Suppressor macrophage treated with lipopolysaccharide for 1 hour (primary cell): ENCODE results near the gene KCTD7.
A peak's percentile ranks its signal among the peaks of the same experiment; 100 is the strongest.
"Not testable (repeated sequence)": the region's sequence is repeated elsewhere in the genome, so short reads cannot be mapped to it uniquely, and the experiment has no call there.

Experiments used
- DNase-seq, 3 donors: peaks; one replicate each; pipeline ENCODE4 v3.0.0-alpha.2; 2020 to 2022

The KCTD7 gene

GRCh38 chr7:66628361-66629221, at the start of gene KCTD7:
Gene KCTD7 (plus strand): TSS chr7:66628881. CDS start chr7:66629065, 184 bp downstream.
- DNase-seq = peak; percentile 99

- not testable (repeated sequence) for DNase-seq
These were observed 48.3 kb upstream of the KCTD7 start for GRCh38 chr7:66580380-66580779.

DNA sequence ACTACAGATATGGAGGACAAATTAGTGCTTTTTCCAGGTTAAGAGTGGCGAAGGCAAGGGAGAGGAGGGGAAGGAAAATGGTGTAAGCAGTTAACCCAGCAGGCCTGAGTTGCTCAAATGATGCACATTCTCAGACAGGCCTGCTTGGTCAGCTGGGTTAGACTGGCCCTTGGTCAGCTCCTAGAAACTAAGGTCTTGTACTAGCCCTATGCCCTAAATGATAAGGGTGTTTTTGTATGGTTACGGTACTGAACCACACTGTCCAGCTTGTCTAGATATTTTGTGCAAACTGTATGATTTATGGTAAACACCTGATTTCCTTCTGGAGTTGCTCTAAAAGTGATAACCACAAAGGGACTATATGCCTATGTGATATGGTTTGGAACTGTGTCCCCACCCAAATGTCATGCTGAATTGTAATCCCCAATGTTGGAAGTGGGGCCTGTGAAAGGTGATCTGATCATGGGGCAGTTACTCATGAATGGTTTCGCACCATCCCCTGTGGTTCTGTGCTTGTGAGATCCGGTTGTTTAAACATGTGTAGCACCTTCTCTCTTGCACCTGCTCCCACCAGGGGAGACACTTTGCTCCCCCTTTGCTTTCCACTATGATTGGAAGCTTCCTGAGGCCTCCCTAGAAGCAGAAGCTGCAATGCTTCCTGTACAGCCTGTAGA, 45.7 kb upstream of the KCTD7 start:
- DNase-seq = not testable (repeated sequence)

- DNase-seq = peak; percentile 74 to 90 (median 86)
These were observed 45.1 kb upstream of the KCTD7 start for GRCh38 chr7:66583490-66584110.

- no peak for DNase-seq
These were observed 42.5 kb upstream of the KCTD7 start for GRCh38 chr7:66586181-66586580.

- not testable (repeated sequence) for DNase-seq
These were observed 40.5 kb upstream of the KCTD7 start for GRCh38 chr7:66588226-66588625.

GRCh38 chr7:66588856-66589570, 39.7 kb upstream of the KCTD7 start:
- DNase-seq = peak; percentile 30 to 64 (median 63)

DNA sequence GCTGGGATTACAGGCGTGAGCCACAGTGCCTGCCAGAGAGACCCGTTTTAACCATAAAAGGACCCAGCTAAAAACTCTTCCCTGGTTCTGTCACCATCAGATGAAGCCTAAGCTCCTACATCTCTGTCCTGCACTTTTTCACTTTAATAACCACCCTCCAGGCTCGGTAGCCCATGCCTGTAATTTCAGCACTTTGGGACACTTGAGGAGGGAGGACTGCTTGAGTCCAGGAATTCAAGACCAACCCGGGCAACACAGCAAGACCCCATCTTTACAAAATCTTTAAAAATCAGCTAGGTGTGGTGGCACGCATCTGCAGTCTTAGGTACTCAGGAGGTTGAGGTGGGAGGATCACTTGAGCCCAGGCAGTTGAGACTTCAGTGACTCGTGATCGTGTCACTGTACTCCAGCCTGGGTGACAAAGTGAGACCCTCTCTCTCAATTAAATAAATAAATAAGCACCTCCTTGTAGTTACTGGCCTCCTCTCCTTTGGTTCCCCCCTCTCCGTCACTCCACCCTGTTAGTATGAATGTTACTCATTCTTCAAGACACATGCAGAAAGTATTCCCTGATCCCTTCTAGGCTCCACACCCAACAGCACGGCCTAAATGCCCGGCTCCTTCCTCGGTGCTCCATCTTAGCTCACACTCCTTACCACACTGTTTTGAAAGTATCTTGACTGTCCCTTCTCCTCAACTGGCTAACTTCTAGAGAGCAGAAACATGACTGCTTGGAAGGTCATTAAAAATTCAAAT, 38.2 kb upstream of the KCTD7 start:
- not testable (repeated sequence) for DNase-seq

- DNase-seq = peak; percentile 67 to 81 (median 71)
These were observed 37.5 kb upstream of the KCTD7 start for GRCh38 chr7:66591058-66591798.

- peak; percentile 84 to 91 (median 86) for DNase-seq
These were observed 36.7 kb upstream of the KCTD7 start for GRCh38 chr7:66591799-66592596.

DNA sequence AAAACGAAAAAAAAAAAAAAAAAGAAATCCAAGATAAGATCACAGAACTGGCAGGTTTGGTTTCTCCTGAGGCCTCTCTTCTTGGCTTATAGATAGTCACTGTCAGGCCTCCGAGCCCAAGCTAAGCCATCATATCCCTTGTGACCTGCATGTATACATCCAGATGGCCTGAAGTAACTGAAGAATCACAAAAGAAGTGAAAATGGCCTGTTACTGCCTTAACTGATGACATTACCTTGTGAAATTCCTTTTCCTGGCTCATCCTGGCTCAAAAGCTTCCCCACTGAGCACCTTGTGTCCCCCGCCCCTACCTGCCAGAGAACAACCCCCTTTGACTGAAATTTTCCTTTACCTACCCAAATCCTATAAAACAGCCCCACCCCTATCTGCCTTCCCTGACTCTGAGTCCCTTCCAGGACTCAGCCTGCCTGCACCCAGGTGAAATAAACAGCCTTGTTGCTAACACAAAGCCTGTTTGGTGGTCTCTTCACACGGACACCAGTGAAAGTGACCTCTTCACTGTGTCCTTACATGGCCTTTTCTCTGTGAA, 36.0 kb upstream of the KCTD7 start:
- not testable (repeated sequence) for DNase-seq

DNA sequence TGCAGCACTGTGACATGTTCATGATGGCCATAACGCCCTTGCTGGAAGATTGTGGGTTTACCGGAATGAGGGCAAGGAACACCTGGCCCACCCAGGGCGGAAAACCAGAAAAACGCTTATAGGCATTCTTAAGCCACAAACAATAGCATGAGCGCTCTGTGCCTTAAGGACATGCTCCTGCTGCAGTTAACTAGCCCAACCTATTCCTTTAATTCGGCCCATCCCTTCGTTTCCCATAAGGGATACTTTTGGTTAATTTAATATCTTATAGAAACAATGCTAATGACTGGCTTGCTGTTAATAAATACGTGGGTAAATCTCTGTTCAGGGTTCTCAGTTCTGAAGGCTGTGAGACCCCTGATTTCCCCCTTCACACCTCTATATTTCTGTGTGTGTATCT, 34.6 kb upstream of the KCTD7 start:
- not testable (repeated sequence) for DNase-seq

DNA sequence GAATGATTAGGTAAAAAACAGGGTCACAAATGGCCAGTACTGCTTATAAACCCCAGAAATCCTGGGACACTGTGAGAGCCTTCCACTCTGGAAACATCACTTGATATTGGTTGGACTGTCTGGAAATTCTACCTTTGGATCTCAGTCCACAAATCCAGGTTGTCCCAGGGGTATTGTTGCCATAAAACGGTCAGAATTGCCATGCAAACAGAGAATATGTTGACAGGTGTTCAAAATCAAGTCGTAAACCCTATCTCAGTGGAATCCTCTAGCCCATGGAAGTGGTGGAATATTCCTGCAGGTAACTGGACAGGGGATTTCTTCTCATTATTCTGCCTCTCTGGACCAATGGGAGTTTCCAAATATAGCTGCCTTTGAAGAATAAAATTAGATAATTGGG, 31.2 kb upstream of the KCTD7 start:
- no peak for DNase-seq

DNA sequence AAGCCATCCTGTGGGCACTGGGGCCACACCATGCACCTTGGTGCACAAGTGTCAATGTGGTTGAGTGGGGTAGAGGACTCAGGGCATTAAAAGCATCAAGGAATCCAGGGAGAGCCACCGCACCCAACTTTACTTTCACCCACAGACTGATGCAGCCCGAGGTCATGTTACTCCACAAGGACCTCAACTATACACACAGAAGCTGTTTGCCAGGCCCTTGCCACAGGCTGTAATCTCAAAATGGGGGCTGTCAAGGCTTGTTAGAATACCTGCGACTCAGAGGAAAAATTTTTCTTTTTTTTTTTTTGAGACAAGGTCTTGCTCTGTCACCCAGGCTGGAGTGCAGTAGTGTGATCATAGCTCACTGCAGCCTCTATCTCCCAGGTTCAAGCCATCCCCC, 26.5 kb upstream of the KCTD7 start:
- DNase-seq = no peak

DNA sequence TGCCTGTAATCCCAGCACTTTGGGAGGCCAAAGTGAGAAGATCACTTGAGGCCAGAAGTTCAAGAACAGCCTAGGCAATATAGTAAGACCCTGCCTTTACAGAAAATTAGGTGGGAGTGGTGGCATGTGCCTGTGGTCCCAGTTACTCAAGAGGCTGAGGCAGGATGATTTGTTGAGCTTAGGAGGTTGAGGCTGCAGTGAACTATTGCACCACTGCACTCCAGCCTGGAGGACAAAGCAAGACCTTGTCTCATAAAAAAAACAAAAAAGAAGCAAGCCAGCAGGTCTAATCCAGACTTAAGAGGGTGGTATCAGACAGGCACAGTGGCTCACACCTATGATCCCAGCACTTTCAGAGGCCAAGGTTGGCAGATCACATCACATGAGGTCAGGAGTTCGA, 24.5 kb upstream of the KCTD7 start:
- DNase-seq = no peak

GRCh38 chr7:66606540-66607291, 22.0 kb upstream of the KCTD7 start:
- not testable (repeated sequence) for DNase-seq

GRCh38 chr7:66609176-66609575, 19.5 kb upstream of the KCTD7 start:
- DNase-seq = no peak

DNA sequence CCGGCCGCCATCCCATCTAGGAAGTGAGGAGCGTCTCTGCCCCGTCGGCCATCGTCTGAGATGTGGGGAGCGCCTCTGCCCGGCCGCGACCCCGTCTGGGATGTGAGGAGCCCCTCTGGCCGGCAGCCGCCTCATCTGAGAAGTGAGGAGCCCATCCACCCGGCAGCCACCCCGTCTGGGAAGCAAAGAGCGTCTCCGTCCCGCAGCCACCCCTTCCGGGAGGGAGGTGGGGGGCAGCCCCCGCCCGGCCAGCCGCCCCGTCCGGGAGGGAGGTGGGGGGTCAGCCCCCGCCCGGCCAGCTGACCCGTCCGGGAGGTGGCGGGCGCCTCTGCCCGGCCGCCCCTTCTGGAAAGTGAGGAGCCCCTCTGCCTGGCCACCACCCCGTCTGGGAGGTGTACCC, 14.1 kb upstream of the KCTD7 start:
- DNase-seq = not testable (repeated sequence)

DNA sequence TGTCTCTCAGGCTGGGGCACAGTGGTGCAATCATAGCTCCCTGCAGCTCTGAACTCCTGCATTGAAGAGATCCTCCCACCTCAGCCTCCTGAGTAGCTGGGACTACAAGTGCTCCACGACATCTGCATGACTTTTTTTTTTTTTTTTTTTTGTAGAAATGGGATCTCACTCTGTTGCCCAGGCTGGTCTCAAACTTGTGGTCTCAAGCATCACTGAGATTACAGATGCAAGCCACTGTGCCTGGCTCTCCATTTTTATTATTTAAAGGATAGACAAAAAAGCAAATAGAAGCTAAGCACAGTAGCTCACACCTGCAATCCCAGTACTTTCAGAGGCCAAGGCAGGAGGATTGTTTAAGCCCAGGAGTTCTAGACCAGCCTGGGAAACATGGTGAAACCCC, 13.0 kb upstream of the KCTD7 start:
- DNase-seq = no peak
